Measurements from ENCODE around the gene ZNF675. TPM values are rescaled to one million over a fixed set of nuclear protein-coding genes. Genes with fewer than 3 reads are reported as not detected.
"Not testable (repeated sequence)": the region's sequence is repeated elsewhere in the genome, so short reads cannot be mapped to it uniquely, and the experiment has no call there.

ZNF675 gene
- polyA plus RNA-seq, 1 experiment, result 4.2 TPM

DNA sequence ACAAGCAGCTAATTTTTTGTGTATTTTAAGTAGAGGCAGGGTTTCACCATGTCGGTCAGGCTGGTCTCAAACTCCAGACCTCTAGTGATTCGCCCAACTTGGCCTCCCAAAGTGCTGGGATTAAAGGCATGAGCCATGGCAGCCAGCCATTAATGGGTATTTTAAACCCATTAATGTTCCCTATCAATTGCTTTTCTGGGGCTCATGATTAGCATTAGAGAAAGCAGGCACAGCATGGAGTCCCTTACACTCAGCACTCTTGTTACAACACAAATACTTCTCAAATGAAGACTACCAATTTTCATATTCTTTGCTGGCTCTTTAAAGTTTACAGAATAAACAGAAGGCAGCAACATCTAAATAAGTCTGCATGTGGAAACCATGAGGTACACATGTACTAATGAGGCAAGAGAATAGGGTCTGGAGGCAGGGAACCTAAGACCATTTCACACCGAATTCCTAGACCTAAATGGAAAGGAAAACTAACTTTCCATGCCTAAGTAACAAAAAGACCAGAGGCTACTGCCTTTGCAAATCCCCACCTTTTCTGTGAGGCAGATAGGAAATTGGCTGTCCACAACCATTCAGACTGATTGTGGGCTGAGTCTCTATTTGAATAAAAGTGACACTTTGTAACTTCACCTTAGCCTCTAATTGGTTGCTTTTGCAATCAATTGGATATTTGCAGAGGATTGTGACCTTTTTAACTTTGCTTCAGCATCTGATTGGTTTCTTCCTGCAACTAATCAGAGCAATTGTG is 21.2 kb downstream of the ZNF675 start:
- Histone ChIP-seq H3K27me3 (ENCODE audit: control insufficient read depth, insufficient read depth, low read length) (no peaks in the 10 kb centered on the region), H3K36me3 (ENCODE audit: control insufficient read depth, insufficient read depth, low read length) (peaks cover 2% of the 10 kb centered on the region; the same call in 1 of the 2 replicates), H3K4me3 (ENCODE audit: low read depth, low read length) (no peak overlapping the region)
- TF ChIP-seq, protein P1, sequence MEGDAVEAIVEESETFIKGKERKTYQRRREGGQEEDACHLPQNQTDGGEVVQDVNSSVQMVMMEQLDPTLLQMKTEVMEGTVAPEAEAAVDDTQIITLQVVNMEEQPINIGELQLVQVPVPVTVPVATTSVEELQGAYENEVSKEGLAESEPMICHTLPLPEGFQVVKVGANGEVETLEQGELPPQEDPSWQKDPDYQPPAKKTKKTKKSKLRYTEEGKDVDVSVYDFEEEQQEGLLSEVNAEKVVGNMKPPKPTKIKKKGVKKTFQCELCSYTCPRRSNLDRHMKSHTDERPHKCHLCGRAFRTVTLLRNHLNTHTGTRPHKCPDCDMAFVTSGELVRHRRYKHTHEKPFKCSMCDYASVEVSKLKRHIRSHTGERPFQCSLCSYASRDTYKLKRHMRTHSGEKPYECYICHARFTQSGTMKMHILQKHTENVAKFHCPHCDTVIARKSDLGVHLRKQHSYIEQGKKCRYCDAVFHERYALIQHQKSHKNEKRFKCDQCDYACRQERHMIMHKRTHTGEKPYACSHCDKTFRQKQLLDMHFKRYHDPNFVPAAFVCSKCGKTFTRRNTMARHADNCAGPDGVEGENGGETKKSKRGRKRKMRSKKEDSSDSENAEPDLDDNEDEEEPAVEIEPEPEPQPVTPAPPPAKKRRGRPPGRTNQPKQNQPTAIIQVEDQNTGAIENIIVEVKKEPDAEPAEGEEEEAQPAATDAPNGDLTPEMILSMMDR (IDR thresholded peaks at IDR 0.05; ENCODE audit: insufficient read depth, low read depth, low read length), result no peak
- ChIA-PET CTCF (interaction anchor here (0.6 kb wide), 1 partner anchor 11 kb away, joined by 4 read pairs; no protein-coding TSS in a partner anchor), POLR2A (no interaction called here)
- no peak for DNase-seq (ENCODE audit: low read depth)

DNA sequence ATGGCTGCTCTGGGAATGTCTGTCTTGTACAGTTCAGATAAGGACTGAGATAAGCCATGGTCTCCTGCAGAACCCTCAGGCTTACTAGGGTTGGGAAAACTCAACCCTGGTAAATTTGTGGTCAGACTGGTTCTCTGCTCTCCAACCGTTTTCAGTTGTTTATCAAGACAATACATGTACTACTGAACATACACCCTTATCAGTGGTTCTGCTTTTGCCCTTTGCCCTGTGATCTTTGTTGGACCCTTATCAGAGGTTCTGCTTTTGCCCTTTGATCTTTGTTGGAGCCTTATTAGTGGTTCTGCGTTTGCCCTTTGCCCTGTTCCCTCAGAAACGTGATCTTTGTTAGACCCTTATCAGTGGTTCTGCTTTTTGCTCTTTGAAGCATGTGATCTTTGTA is 37.2 kb downstream of the ZNF675 start:
- H3K27me3 ChIP-seq (ENCODE audit: control insufficient read depth, insufficient read depth, low read length); CTCF ChIA-PET; H3K36me3 ChIP-seq (ENCODE audit: control insufficient read depth, insufficient read depth, low read length); H3K4me3 ChIP-seq (ENCODE audit: low read depth, low read length); DNase-seq (ENCODE audit: low read depth); POLR2A ChIA-PET: not testable (repeated sequence)

Other genes with a start within 250 kb of the ZNF675 start
- gene ZNF681, start 71.7 kb upstream of the ZNF675 start, polyA plus RNA-seq (2011; rRNA removed), result 0.04 and 0.10 TPM in 2 replicates
- gene ZNF726, start 227.7 kb upstream of the ZNF675 start, polyA plus RNA-seq (2011; rRNA removed), result 1.2 and 1.8 TPM in 2 replicates